ENCODE results near the gene RAN.

DNA sequence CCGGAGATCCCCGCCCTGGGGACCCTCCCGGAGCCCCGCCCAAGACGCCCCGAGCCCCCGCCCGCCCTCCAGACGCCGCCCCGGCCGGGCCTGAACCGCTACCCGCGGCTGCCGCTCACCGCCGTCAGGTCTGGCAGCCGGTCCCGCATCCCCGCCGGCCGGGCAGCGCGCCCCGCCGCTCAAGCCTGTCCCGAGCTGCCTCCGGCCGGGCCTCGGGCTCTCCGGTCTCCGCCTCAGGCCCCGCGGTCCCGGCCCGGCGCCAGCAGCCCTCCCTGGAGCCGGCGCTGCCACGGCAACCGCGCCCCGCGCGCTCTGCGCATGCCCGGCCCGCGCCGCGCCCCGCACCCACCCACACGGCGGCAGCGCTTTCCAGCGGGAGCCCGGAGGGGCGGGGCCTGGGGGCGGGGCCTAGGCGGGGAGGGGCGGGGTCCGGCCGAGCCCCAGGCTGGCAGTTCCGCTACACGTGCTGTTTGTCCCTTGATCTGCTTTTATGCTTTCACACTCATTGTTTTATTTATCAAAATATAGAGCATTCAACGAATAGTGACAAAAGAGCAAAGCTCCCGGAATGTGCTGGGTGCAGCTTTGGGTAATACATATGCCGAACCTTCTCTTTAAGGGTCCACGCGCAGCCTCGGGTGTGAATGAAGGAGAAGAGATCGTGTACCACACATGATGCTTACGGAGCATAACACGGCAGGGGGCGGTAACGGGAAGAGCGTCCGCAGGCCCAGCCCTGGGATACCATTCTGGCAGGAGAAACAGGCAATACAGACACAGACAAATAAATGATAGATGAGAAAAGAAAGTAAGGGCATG lies 32.7 kb upstream of the RAN start, which contains the start of gene STX2:
- TF ChIP-seq, protein P1, sequence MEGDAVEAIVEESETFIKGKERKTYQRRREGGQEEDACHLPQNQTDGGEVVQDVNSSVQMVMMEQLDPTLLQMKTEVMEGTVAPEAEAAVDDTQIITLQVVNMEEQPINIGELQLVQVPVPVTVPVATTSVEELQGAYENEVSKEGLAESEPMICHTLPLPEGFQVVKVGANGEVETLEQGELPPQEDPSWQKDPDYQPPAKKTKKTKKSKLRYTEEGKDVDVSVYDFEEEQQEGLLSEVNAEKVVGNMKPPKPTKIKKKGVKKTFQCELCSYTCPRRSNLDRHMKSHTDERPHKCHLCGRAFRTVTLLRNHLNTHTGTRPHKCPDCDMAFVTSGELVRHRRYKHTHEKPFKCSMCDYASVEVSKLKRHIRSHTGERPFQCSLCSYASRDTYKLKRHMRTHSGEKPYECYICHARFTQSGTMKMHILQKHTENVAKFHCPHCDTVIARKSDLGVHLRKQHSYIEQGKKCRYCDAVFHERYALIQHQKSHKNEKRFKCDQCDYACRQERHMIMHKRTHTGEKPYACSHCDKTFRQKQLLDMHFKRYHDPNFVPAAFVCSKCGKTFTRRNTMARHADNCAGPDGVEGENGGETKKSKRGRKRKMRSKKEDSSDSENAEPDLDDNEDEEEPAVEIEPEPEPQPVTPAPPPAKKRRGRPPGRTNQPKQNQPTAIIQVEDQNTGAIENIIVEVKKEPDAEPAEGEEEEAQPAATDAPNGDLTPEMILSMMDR (IDR thresholded peaks at IDR 0.05), result no peak
- TF ChIP-seq EP300 (IDR thresholded peaks at IDR 0.05), result no peak
- TF ChIP-seq POLR2AphosphoS5 (IDR thresholded peaks at IDR 0.05), result peak in 1 of 3 donors; percentile 4
- TF ChIP-seq POLR2A (IDR thresholded peaks at IDR 0.05), result no peak

Data from stomach (tissue), 4 donors.